ENCODE measurements around the gene MLF1.

Gene MLF1

DNA sequence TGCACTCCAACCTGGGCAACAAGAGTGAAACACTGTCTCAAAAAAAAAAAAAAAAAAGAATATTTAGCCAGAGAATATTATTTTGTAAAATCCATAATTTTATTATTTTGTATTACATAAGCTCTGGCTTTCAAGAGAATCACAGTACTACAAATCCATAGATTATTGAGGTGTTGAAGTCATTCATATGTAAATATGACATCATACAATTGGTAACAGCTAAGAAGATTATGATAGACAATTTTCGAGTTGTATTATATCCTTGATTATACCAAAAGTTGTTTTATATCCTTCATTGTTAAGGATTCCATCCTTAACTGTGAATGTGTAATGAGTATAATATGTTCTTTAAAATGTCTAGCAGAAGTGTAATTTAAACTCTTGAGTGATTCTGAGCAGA is 3.7 kb downstream of the MLF1 start:
- DNase-seq (ENCODE audit: low spot score) (no peak), FAIRE-seq (no peak)

DNA sequence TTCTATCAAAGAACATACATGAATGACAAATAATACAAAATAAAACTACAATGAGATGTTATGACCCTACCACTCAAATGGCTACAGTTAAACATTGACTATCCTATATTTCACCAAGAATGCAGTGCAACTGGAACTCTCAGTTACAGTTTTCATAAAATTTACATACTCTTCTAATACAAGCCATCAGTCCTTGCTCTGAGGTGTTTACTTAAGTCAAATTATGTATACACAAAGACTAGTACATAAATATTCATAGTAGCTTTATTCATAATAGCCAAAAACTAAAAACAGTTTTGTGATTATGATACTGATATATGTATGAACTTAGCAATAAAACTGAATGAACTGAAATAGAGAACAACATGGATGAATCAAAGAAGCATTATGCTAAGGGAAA is 19.2 kb downstream of the MLF1 start:
- FAIRE-seq (no peak), DNase-seq (ENCODE audit: low spot score) (no peak)

DNA sequence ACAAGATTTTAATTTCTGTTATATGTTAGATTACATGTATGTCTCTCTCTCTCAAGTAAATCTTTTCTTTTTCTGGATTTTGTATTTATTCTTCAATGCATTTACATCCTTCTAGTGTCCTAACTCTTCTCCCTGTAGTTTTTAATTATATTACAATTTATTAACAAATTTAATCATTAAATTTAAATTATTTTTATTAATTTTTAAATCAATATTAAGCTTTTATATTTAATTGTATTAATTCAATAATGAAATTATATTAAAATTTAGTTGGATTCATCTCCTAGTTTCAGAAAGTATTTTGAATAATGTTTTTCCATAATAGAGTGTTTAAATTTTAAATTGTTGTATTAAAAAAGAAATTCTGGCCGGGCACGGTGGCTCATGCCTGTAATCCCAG is 29.8 kb downstream of the MLF1 start:
- no peak for FAIRE-seq
- no peak for DNase-seq (ENCODE audit: low spot score)

DNA sequence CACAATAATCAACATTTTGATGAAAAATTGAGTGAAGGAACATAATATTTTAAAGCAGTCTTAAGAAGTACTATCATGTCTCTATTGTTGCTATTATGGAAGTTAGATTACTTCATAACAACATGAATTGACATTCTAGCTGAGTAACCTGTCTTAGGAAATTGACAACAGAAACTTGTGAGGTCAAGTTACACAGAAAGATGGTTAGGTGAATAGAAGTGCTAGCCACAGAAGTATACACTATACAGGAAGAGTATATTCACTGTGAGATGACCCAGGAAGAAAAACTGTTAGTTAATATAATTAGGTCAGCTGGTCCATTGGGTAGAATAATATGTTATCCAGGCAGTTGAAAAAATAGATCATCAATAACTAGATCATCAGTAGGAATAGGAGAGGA is 31.2 kb downstream of the MLF1 start:
- FAIRE-seq (no peak), DNase-seq (ENCODE audit: low spot score) (no peak)

DNA sequence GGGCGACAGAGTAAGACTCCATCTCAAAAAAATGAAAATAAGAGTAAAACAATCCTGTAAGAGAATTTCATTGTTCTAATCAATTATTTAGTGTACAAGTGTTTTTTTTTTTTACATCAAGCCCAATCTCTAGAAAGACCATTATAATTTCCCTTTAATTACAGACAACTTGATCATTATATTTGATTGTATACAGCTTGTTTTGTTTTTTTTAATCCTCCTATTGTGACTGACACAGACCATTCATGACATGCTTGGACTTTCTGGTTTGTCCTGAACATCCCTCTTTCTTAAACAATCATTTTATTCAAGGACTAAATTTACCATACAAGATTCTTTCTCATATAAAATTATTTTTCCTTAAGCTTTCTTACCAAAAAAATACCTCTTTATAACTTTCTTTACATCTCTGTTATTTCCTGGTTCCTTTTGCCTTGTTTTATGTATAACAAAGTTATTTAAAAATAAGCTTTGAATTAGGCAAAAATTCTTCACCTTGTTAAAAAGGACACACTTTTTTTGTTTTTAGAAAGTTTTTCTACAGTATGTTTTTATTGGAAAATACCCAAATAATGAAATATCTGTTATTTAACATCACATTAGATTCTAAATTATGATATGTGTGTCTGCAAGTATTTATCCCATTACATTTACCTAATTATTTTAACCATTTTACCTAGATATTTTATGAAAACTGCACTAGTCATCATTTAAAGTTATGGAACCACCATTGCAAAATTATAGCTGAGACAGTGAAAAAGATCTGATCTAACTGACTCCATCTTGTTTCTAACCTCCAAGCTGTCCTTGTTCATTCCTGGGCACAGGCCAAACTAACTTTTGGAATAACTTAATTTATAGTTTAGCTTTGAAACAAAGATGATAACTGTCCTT is 47.2 kb downstream of the MLF1 start:
- DNase-seq (ENCODE audit: low spot score) (no peak), FAIRE-seq (no peak)

DNA sequence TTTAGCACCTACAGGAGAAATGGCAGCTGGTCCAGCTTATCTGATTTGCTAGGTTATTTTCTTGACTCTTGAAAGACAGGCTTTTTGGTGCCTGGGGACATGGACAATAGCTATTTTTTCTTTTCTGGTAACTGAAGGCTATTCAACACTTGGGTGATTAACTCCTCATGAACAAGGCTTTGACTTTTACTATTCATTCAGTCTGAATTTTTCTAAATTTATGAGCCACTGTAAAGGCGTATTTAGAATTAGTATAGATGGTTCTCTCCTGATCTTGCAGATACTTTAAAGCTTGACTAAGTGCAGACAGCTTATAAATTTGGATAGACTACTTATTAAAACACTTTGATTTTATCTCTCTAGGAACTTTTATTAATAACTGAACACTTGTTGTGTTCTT is 54.9 kb downstream of the MLF1 start:
- FAIRE-seq = no peak
- DNase-seq (ENCODE audit: low spot score) = no peak

DNA sequence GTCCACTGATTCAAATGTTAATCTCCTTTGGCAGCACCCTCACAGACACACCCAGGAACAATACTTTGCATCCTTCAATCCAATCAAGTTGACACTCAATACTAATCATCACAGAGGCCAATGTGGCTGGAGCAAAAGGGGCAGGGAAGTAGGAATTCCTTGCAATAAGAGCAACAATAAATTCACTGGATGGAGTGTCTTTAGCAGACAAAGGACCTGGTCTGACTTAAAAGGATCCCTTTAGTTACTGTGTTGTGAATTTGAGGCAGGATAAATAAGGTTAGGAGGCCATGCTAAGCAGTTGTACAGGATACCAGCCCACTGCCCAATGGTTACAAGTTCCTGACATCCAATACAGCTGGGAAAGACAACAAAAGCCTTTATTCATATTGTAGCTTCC is 61.0 kb downstream of the MLF1 start:
- no peak for FAIRE-seq
- no peak for DNase-seq (ENCODE audit: low spot score)

DNA sequence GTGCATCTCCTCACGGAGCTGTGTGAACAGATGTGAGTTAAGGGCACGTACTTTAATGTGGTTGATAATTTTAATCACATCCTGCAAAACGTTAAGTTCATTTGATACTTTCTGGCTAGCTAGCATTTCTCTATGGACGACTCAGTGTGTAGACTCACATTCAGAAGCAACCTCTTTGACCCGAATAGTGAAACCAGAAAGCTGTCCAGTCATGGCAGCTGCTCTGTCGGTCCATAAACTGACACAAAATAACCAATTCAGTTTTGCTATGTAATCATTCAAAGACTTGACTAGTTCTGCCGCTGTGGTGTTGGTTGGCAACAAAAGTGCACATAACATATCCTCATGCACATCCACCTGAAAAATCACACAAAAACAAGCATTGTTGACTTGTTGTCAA is 69.7 kb downstream of the MLF1 start:
- DNase-seq (ENCODE audit: low spot score) = no peak
- FAIRE-seq = no peak

DNA sequence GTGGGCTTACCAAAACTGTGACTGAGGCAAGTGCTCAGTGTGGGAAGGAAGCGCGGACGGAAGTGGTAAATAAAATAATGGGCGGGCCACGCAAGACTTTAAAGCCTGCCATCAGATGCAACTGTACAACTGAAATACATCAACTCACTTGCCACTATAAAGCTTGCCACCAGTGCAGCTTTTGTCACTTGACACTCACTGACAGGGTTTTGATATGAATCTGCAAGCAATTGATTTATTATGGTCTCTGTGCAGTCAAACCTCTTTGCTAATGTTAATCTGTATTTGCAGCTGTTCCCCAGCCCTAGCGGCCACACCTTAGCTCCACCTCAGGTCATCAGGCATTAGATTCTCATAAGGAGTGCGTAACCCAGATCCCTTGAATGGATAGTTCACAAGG is 71.0 kb downstream of the MLF1 start:
- FAIRE-seq (no peak), DNase-seq (ENCODE audit: low spot score) (no peak)

DNA sequence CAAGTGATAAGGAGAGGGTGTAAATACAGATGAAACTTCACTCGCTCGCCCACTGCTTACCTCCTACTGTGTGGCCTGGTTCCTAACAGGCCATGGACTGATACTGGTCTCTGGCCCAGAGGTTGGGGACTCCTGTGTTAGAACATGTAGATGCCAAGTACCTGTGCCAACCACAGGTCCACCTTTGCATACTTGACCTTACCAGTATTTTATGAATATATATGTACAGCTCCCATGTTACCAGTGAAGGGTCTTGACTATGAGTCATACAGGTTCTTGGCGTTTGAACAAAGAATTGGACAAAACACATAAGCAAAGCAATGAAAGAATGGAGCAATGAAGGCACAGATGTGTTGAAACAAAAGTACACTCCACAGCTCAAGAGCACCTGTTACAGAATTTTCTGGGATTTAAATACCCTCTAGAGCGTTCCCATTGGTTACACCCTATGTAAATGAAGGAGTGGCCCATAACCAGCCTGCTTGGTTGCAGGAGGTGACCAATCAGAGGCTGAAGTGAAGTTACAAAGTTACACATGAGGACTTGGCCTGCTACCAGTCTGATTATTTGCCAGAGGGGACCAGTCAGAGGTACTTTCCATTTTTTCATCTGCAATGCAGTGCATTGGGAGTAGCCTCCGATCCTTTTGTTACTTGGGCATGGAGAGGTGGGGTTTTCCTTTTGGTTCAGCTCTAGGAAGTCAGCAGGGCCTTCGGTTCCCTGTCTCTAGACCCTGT is 71.6 kb downstream of the MLF1 start:
- DNase-seq (ENCODE audit: low spot score) (no peak), FAIRE-seq (no peak)

DNA sequence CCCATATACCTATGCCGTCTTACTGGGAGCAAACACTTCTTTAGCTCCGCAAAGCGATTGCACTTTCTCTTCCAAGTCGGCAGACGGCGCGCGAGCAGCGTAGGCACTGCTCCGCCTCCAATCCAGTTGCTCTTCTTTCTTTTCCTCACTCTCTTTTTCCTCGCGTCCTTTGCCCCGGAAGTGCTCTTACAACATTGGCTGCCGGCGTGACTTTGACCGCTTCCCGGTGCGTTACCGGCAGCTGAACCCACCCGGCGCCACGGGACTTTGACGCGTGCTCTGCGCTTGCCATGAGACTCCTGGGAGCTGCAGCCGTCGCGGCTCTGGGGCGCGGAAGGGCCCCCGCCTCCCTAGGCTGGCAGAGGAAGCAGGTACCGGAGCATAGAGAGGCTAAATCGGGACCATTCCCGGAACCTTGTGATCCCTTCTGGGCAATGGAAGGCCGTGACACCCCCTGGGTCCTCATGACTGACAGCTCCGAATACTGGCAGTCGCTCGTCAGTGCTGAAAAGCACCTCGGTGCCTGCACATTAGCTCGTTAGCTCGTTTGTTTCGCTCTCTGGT is 73.4 kb downstream of the MLF1 start, which contains the start of gene GFM1:
TSS of gene GFM1 (plus strand) at position 183 of the 564 bp plus-strand sequence. CDS start at position 291, 108 bp downstream.
- DNase-seq (ENCODE audit: low spot score) (peak; percentile 85), FAIRE-seq (no peak)

DNA sequence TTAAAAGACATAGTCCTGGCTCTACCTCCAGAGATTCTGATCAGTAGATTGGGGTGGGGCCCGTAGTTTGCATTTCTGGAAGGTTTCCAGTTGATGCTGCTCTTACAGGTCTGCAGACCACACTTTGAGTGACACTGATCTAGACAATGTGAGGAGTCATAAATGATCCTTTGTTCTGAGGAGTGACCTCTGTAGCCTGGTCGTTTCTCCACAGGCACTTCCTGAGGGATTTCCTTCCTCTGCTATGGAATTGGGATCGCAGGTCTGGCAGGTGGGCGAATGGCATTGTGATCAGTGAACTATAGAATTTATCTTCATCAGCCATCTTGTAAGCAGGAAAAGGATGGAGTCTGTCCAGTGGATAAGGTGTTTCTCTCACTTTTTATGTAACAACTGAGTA is 78.8 kb downstream of the MLF1 start:
- no peak for DNase-seq (ENCODE audit: low spot score)
- FAIRE-seq = no peak

DNA sequence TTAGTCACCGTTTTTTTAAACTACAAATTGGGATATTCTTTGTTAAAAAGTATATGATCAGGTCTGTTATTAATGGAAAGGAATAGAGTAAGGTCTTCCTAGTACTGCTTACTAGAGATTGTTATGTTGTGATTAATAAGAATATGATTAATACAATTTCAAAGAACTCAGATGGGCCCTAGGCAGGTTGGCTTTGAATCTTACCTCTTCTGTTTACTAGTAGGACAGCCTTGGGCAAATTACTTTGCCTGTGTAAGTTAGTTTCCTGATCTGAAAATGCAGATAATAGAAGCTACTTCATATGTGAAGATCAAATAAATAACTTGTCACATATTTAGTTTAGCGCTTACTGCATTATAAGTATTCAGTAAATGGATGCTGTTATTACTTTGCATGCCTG is 80.2 kb downstream of the MLF1 start:
- FAIRE-seq (no peak), DNase-seq (ENCODE audit: low spot score) (no peak)

DNA sequence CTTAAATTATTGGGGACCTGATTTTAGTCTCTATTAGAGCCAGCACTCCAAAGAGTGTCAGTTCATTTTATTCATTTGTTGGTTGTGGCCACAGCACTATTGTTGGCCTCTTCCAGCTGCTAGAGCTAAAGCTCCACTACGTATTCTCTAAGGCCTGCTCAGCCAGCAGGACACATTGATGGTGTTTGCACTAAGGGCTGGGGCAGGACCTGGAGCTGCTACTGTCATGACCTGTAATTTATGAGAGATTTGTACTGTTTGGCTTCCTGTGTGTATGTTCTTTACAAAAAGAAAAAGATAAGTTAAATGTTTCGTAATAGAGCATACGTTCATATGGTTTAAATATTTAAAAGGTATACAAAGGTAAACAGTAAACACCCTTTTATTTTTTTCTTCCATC is 81.5 kb downstream of the MLF1 start:
- DNase-seq (ENCODE audit: low spot score) = no peak
- no peak for FAIRE-seq
